Thyroid gland (tissue), 4 donors: Measurements from ENCODE around the gene STAG3. TPM values are rescaled to one million over a fixed set of nuclear protein-coding genes. Genes with fewer than 3 reads are reported as not detected.

Source experiments
- DNase-seq, 2 donors: peaks; one replicate each; pipeline ENCODE4 v3.0.0-alpha.2; 2019
- H3K27ac ChIP-seq, 3 donors: fragments of 200-600 bp; sonication (generic); 1 replicate in 2 of 3; 2 replicates in 1 of 3; pipeline ENCODE4 v1.5.1; 2016 to 2019; ENCODE audit warnings: mild to moderate bottlenecking in 1 of 3, moderate library complexity in 1 of 3
- H3K27me3 ChIP-seq: fragments of 200-600 bp; sonication (generic); one replicate; pipeline ENCODE4 v1.5.1; 2019
- H3K36me3 ChIP-seq, 2 donors: fragments of 200-600 bp; sonication (generic); one replicate each; pipeline ENCODE4 v1.5.1; 2016 to 2019
- H3K4me1 ChIP-seq, 2 donors: fragments of 200-600 bp; sonication (generic); one replicate each; pipeline ENCODE4 v1.5.1; 2017 to 2019
- H3K4me3 ChIP-seq, 3 donors: fragments of 200-600 bp; sonication (generic); replicated peaks in 1 of 3; 1 replicate in 2 of 3; 2 replicates in 1 of 3; pipeline ENCODE4 v1.5.1; 2016; ENCODE audit warnings: mild to moderate bottlenecking in 1 of 3
- H3K9me3 ChIP-seq: fragments of 200-600 bp; sonication (generic); one replicate; pipeline ENCODE4 v1.5.1; 2017
- CTCF ChIP-seq, 6 experiments: fragments of 200-600 bp in 3 of 6; fragments of 450-650 bp in 3 of 6; sonication (generic) in 3 of 6; IDR thresholded peaks; one replicate each; pipeline ENCODE4 v1.5.1; 2016 to 2019; ENCODE audit warnings: antibody characterized with exemption in 6 of 6, mild to moderate bottlenecking in 2 of 6, inconsistent platforms in 1 of 6, moderate library complexity in 1 of 6
- POLR2A ChIP-seq, 2 donors: fragments of 450-650 bp; IDR thresholded peaks; one replicate each; pipeline ENCODE4 v1.6.1; 2017; ENCODE audit warnings: antibody characterized with exemption in 2 of 2, mild to moderate bottlenecking in 2 of 2, moderate library complexity in 1 of 2
- WGBS, 2 donors: methylation state at CpG; one replicate each; pipeline ENCODE4 v1.1.5; 2017; 5-methylcytosine and 5-hydroxymethylcytosine counted together
- intact Hi-C: fragments of 100-400 bp; cut with DNase I; formaldehyde crosslinking; loops from one replicate; pipeline ENCODE4 v1.15.1; 2023
- total RNA-seq, 4 donors: library from RNA; depleted of rRNA; stranded (reverse); fragments of >200 nt; gene quantifications; one replicate each; pipeline ENCODE4 v1.2.3, GENCODE V29; 2016

STAG3 gene
- total RNA-seq, 4 donors from 2014 or later = 0.34 to 2.7 (median 1.5) TPM; not detected in 1

- Histone ChIP-seq H3K9me3 (no peaks in the 10 kb centered on the region), H3K36me3 (no peaks in the 10 kb centered on the region), H3K27me3 (peaks cover 5% of the 10 kb centered on the region), H3K27ac (no peak overlapping the region), H3K4me3 (no peak overlapping the region), H3K4me1 (peaks cover 4 to 26% of the 10 kb centered on the region in 2 donors)
- WGBS, 2 donors = 31 to 40% methylated on average over 14 of the region's 14 CpGs
- intact Hi-C loops = no loop called here
- no peak for TF ChIP-seq POLR2A (IDR thresholded peaks at IDR 0.05)
- no peak for TF ChIP-seq CTCF (IDR thresholded peaks at IDR 0.05)
- no peak for DNase-seq
Observed at GRCh38 chr7:100166970-100167911, 10.5 kb upstream of the STAG3 start.

- intact Hi-C loops = no loop called here
- Histone ChIP-seq H3K27me3 (peaks cover 5% of the 10 kb centered on the region), H3K36me3 (no peaks in the 10 kb centered on the region), H3K9me3 (no peaks in the 10 kb centered on the region), H3K4me3 (peak overlapping the region in 1 of 3 donors; percentile 29), H3K27ac (no peak overlapping the region), H3K4me1 (peaks cover 4 to 26% of the 10 kb centered on the region in 2 donors)
- TF ChIP-seq CTCF (IDR thresholded peaks at IDR 0.05) = no peak
- TF ChIP-seq POLR2A (IDR thresholded peaks at IDR 0.05) = no peak
- WGBS, 2 donors = 4 to 7% methylated on average over 11 of the region's 11 CpGs
- DNase-seq = no peak
Observed at GRCh38 chr7:100167912-100168323, 9.8 kb upstream of the STAG3 start.

- H3K4me3 ChIP-seq = no peak overlapping the region
- intact Hi-C loops = no loop called here
- H3K27ac ChIP-seq = no peak overlapping the region
- no peaks in the 10 kb centered on the region for H3K36me3 ChIP-seq
- peaks cover 5% of the 10 kb centered on the region for H3K27me3 ChIP-seq
- H3K4me1 ChIP-seq = peaks cover 4 to 26% of the 10 kb centered on the region in 2 donors
- no peaks in the 10 kb centered on the region for H3K9me3 ChIP-seq
- no peak for DNase-seq
- TF ChIP-seq CTCF (IDR thresholded peaks at IDR 0.05) (no peak), POLR2A (IDR thresholded peaks at IDR 0.05) (no peak)
- 84 to 85% methylated on average over 11 of the region's 11 CpGs for WGBS, 2 donors
Observed at GRCh38 chr7:100169147-100169850, 8.4 kb upstream of the STAG3 start.

- DNase-seq = no peak
- TF ChIP-seq CTCF (IDR thresholded peaks at IDR 0.05) = no peak
- TF ChIP-seq POLR2A (IDR thresholded peaks at IDR 0.05) = no peak
- intact Hi-C loops = no loop called here
Observed at GRCh38 chr7:100170101-100170897, 7.4 kb upstream of the STAG3 start.

More at GRCh38 chr7:100170101-100170897, 7.4 kb upstream of the STAG3 start:
- 87 to 93% methylated on average over 11 of the region's 11 CpGs for WGBS, 2 donors
- no peaks in the 10 kb centered on the region for H3K9me3 ChIP-seq
- no peak overlapping the region for H3K4me3 ChIP-seq
- peaks cover 4 to 26% of the 10 kb centered on the region in 2 donors for H3K4me1 ChIP-seq
- no peak overlapping the region for H3K27ac ChIP-seq
- no peaks in the 10 kb centered on the region for H3K36me3 ChIP-seq
- peaks cover 5% of the 10 kb centered on the region for H3K27me3 ChIP-seq
